Left forelimb (tissue), 1 donor: ENCODE results near the gene ILF3.
"Not testable (repeated sequence)": the region's sequence is repeated elsewhere in the genome, so short reads cannot be mapped to it uniquely, and the experiment has no call there.

ENCODE experiments used
- DNase-seq: peaks from one replicate; pipeline ENCODE4 v3.0.0-alpha.2; 2018; ENCODE audit warnings: low spot score

Gene ILF3

DNA sequence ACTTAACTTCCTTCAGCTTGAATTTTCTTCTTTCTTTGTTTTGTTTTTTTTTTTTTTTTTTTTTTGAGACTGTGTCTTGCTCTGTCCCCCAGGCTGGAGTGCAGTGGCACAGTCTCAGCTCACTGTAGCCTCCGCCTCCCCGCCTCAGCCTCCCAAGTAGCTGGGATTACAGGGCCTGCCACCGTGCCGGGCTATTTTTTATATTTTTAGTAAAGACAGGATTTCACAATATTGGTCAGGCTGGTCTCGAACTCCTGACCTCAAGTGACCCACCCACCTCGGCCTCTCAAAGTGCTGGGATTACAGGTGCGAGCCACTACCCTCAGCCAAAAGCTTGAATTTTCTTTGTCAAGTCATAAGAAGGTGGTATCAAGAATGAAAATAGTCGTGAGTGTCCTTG is 21.1 kb downstream of the ILF3 start:
- not testable (repeated sequence) for DNase-seq

DNA sequence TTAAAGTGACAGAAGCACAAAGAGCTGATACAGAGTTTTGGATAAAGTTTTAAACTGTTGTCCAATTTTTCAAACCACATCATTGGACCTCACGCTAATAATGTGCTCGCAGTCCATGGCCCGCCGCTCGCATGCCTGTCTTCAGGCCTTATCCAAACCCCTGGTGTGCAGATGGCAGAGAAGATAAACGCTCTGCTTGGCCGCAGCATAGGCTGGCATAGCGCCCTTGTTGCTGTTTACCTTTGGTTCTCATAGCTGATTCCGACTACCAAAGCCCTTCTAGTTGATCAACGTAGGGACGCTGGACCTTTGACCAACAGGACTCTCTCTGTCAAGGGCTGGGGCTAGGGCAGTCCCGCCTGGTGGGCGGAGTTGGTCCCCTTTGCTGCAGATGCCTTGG is 23.6 kb downstream of the ILF3 start:
- DNase-seq: no peak

- no peak for DNase-seq
Measured at GRCh38 chr19:10678813-10679212, 24.7 kb downstream of the ILF3 start.

- DNase-seq: no peak
Measured at GRCh38 chr19:10679743-10680142, 25.6 kb downstream of the ILF3 start.

GRCh38 chr19:10680545-10681135 is 26.5 kb downstream of the ILF3 start:
- no peak for DNase-seq

- DNase-seq: no peak
Measured at GRCh38 chr19:10681658-10682057, 27.5 kb downstream of the ILF3 start.

DNA sequence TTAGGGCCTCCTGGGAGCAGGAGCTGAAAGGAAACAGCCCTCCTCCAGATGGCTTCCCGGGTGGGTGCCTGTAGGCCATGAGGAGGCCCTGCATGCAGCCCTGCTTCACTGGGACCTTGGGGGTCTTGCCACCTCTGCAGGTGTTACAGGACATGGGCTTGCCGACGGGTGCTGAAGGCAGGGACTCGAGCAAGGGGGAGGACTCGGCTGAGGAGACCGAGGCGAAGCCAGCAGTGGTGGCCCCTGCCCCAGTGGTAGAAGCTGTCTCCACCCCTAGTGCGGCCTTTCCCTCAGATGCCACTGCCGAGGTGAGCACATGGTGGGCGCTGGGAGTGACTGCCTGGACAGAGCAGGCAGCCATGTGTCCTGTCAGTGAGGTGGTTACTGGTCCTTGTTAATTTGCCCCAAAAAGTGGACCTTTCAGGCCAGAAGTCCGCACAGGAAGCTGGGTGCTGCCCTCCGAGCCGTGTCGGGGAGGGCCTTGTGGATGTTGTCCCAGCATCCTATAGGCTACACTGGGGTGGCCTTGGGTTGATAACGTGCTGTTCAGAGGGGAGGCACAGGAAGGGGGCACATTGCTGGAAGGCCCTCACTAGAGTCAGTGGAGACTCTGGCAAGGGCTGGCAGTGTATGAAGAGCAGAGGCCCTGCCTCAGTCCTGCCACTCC is 28.4 kb downstream of the ILF3 start:
- no peak for DNase-seq

DNA sequence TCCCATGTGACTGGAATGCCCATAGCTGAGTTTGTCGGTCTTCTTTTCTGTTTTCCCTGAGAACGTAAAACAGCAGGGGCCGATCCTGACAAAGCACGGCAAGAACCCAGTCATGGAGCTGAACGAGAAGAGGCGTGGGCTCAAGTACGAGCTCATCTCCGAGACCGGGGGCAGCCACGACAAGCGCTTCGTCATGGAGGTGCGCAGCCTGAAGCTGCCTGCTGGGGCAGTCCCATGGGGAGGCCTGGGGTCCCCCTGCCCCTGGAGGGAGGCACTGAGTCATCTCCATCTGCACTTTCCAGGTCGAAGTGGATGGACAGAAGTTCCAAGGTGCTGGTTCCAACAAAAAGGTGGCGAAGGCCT is 28.9 kb downstream of the ILF3 start:
- DNase-seq: no peak

DNA sequence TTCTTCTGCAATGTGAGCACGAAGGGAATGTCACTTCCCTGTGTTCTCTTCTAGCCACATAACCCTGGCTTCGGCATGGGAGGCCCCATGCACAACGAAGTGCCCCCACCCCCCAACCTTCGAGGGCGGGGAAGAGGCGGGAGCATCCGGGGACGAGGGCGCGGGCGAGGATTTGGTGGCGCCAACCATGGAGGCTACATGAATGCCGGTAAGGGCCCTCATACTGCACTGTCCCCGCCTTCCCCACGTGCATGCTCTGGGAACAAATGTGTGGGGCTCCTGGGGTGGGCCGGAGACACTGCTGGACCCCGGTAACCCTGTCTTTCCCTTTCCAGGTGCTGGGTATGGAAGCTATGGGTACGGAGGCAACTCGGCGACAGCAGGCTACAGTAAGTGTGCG is 29.4 kb downstream of the ILF3 start:
- DNase-seq: no peak

DNA sequence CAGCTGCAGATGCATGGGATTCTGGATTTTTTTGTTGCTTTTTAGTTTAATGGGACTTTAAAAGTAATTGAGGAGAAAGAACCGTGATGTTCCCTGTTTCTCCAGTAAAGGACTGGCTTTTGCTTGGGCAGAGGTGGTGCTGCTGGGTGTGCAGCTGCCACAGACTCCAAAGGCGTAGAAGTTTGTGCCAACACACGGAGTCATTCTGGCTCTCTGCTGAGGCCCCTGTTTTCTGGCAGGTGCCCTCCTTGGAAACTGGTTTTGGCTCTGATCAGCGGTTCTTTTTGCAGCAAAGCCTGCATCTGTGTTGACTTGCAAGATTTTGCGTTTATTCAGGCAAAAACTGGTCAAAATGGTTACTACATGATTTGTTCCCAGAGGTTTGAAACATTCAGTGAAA is 31.1 kb downstream of the ILF3 start:
- DNase-seq: no peak

GRCh38 chr19:10686193-10686592 is 32.0 kb downstream of the ILF3 start:
- no peak for DNase-seq

GRCh38 chr19:10686661-10687517 is 32.7 kb downstream of the ILF3 start:
- DNase-seq: no peak

DNA sequence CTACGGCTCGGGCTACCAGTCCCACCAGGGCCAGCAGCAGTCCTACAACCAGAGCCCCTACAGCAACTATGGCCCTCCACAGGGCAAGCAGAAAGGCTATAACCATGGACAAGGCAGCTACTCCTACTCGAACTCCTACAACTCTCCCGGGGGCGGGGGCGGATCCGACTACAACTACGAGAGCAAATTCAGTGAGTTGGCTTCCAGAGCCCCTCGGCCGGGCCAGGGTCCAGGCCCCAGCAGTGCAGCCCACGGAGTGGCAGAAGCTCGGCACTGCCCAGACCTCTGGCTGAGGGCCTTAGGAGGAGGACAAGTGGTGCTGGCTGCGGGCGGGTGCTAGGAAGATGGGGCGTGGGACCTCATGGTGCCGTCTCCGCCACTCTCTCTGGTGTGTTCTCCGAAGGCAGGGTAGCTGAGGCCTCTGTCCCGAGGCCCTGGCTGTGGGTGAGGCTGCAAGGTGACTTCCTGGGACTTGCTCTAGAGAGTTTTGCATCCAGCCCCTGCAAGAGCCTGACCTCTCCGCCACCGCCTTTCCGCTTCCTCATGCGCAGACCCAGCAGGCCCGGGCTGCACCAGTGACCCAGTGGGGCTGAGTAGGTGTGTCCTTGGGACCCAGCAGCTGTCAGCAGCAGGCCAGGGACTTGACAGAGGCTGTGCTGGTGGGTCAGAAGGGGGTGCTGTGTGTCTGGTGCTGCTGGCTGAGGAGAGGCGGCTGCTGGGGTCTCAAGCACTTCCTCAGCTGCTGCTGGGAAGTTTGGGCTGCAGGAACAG is 33.6 kb downstream of the ILF3 start:
- DNase-seq: no peak

DNA sequence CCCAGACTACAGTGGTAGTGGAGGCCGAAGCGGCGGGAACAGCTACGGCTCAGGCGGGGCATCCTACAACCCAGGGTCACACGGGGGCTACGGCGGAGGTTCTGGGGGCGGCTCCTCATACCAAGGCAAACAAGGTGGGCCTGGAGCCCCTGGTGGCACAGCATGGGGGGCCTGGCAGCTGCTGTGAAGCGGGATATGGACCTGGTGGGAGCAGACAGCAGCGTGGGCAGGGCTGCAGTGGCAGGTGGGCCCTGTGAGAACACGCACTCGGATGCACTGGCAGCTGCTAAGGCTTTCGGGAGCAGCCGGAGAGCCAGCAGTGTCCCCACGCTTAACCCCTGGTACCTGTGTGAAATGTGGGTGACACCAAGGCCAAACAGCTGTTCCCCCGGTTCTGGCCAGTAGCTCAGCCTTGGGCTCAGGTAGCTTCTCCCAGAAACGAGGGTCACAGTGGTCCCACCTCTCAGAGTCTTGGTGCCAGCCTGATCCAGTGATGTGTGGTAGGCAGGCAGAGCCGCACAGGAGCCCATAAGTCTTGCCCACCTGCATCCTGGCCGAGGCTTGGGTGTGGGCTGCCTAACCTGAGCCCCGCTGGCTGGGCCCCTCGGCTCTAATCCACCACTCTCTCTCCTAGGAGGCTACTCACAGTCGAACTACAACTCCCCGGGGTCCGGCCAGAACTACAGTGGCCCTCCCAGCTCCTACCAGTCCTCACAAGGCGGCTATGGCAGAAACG is 34.6 kb downstream of the ILF3 start:
- DNase-seq: no peak

GRCh38 chr19:10690341-10690781 is 36.2 kb downstream of the ILF3 start:
- no peak for DNase-seq

DNA sequence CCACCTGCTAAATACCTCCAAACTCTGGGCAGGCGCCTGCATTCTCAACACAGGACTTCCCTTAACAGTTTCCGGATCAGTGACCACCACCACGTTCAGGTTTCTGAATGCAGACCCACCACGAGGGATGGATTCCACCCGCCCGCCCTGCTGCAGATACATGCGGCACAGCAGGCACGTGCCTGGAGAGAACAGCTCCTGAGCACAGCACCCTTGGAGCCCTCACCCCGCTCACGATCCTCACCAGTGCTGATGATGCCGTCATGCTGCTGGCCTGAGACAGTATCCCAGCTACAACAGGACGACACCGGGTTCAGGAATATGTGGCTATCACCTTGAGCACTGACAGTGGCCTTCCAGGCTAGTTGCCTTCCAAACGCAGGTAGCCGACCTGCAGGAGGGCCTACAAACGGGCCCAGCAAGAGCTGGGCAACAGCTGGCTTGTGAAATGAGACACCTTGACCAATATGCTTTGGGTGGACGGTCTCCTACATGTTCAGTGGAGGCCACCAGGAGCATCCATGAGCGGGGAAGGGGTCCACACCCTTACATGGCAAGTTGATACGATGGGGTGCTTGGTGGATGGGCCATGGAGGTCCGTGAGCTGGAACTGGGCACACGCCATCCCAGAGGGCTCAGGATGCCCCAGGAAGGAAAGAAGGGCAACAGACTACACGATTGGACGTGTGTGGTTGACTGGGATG is 37.2 kb downstream of the ILF3 start:
- DNase-seq: no peak

GRCh38 chr19:10691883-10692282 is 37.7 kb downstream of the ILF3 start:
- no peak for DNase-seq

- DNase-seq: no peak
Measured at GRCh38 chr19:10692673-10693264, 38.6 kb downstream of the ILF3 start.

DNA sequence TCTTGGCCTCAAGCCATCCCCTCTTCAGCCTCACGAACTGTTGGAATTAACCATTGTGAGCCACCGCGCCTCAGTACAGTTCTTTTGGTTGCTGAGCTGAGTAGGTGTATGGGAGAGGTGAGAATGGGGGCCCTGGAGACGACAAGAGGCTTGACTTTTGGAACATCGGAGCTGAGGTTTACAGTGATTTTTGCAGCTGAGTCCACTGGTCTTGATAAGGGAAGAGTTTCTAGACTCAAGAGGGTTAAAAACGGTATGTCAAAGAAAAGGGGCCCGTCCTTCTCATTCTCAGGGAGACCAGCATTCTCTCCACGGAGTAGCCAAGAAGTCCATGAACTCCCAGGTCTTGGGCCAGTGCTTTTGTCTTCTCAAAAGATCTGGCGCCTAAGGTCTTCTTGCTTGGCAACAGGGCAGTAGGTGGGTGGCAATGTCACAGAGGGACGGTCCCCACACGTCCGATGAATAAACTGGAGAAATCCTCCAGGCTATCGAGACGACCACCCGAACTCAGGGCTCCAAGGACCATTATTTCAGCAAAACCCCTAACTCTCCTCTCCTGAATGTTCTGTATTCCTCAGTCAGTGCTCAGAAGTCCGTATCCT is 40.7 kb downstream of the ILF3 start:
- DNase-seq: no peak
